RWPE2 (cell line): ENCODE results near the gene ANO7.

Source experiments
- ATAC-seq: fragments of 200-7000 bp; cut with Tn5 transposase; 3 replicates; pipeline ENCODE4 v1.9.1; 2021; ENCODE audit warnings: low read depth
- DNase-seq: peaks from one replicate; pipeline ENCODE4 v3.0.0-alpha.2; 2020; ENCODE audit warnings: low spot score
- H3K27ac ChIP-seq: fragments of 450-650 bp; 2 replicates; pipeline ENCODE4 v1.5.1; 2017; ENCODE audit warnings: mild to moderate bottlenecking; ENCODE audit not compliant: poor library complexity, severe bottlenecking
- H3K27me3 ChIP-seq: fragments of 250-450 bp; sonication (Bioruptor Pico); 2 replicates; pipeline ENCODE4 v1.5.1; 2021; ENCODE audit warnings: mild to moderate bottlenecking, moderate library complexity; ENCODE audit not compliant: insufficient read depth, poor library complexity, severe bottlenecking
- H3K36me3 ChIP-seq: fragments of 250-450 bp; sonication (Bioruptor Pico); 2 replicates; pipeline ENCODE4 v1.5.1; 2020; ENCODE audit warnings: low read depth, mild to moderate bottlenecking, moderate library complexity
- H3K4me1 ChIP-seq: fragments of 250-450 bp; sonication (Bioruptor Pico); 2 replicates; pipeline ENCODE4 v1.5.1; 2021; ENCODE audit warnings: mild to moderate bottlenecking, moderate library complexity; ENCODE audit not compliant: insufficient read depth, poor library complexity, severe bottlenecking
- H3K4me3 ChIP-seq: fragments of 250-450 bp; sonication (Bioruptor Pico); 2 replicates; pipeline ENCODE4 v1.5.1; 2021; ENCODE audit warnings: mild to moderate bottlenecking, moderate library complexity; ENCODE audit not compliant: severe bottlenecking
- H3K9me3 ChIP-seq: fragments of 250-450 bp; sonication (Bioruptor Pico); 2 replicates; pipeline ENCODE4 v1.5.1; 2021; ENCODE audit warnings: mild to moderate bottlenecking, moderate library complexity; ENCODE audit not compliant: severe bottlenecking
- TF ChIP-seq, protein P1 (sequence below): fragments of 450-650 bp; IDR thresholded peaks from one replicate; pipeline ENCODE4 v1.5.1; 2017; ENCODE audit warnings: mild to moderate bottlenecking, moderate library complexity; ENCODE audit not compliant: poor library complexity, severe bottlenecking

The ANO7 gene

DNA sequence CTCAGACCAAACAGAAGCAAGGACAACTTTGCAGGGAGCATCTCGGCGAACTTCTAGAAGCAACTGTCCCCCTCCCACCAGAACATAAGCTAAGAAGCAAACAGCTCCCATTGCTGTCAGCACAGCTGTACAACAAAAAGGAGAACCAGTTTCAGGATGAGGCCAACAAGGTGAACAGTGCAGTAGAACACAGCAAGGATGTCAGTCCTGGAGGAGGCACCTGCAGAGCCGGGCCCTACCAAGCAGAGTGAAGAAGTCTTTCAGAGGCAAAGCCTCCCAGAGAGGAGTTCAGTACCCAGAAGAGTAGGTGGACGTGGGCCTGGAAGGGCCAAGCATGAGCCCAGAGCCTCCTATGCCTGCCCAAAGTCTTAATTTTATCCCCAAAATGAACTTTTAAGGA, 40.2 kb upstream of the ANO7 start:
- Histone ChIP-seq H3K4me3 (peak overlapping the region; percentile 75), H3K9me3 (no peaks in the 10 kb centered on the region), H3K27me3 (no peaks in the 10 kb centered on the region), H3K4me1 (peaks cover 6% of the 10 kb centered on the region), H3K27ac (no peak overlapping the region), H3K36me3 (no peaks in the 10 kb centered on the region)
- ATAC-seq: no peak
- TF ChIP-seq, protein P1, sequence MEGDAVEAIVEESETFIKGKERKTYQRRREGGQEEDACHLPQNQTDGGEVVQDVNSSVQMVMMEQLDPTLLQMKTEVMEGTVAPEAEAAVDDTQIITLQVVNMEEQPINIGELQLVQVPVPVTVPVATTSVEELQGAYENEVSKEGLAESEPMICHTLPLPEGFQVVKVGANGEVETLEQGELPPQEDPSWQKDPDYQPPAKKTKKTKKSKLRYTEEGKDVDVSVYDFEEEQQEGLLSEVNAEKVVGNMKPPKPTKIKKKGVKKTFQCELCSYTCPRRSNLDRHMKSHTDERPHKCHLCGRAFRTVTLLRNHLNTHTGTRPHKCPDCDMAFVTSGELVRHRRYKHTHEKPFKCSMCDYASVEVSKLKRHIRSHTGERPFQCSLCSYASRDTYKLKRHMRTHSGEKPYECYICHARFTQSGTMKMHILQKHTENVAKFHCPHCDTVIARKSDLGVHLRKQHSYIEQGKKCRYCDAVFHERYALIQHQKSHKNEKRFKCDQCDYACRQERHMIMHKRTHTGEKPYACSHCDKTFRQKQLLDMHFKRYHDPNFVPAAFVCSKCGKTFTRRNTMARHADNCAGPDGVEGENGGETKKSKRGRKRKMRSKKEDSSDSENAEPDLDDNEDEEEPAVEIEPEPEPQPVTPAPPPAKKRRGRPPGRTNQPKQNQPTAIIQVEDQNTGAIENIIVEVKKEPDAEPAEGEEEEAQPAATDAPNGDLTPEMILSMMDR: no peak
- no peak for DNase-seq

DNA sequence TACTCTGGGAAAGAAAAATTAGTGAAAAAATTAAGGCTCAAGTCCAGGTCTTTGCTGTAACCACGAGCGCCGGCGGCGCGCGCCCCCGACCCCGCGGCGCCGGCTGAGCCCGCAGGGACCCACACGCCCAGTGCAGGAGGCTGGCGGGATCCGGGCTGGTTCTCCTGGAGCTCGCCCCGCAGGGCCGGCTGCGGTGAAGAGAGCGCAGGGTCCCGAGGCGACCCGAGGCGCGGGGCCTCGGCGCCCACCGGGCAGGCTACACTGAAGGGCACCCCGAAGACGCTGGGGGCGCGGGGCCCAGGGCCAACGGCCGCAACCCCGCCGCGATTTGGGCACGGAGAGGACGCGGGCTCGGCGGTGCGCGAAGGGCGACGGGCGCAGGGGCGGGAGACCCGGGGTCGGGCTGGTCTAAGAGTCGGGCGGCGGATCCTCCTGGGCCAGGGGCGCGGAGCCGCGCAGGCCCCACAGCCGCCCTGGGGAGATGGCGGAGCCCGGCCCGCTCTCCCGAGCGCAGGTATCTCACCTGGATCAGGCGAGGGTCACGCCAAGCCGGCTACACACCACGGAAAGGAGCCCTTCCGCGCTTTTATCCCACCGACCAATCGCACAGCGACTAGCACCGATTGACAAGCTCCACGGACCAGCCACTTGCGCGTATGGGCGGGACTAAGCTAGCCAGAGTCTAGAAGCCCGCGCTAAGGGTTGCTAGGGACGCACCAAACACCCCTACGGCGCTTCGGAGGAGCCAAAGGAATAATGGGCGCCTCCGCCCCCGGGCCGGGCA, 39.4 kb upstream of the ANO7 start, which contains the start of gene PASK:
TSS of gene PASK (minus strand) at position 582 of the 784 bp plus-strand sequence. CDS start 6,440 bp downstream, outside the sequence.
- Histone ChIP-seq H3K4me3 (peak within 1 kb of the TSS; percentile 75), H3K36me3 (no peaks in the 10 kb centered on the region), H3K4me1 (peaks cover 6% of the 10 kb centered on the region), H3K27ac (peak within 1 kb of the TSS; percentile 34), H3K27me3 (no peaks in the 10 kb centered on the region), H3K9me3 (no peaks in the 10 kb centered on the region)
- peak; percentile 89 for ATAC-seq
- DNase-seq: peak; percentile 98
- TF ChIP-seq, protein P1: peak; percentile 1

DNA sequence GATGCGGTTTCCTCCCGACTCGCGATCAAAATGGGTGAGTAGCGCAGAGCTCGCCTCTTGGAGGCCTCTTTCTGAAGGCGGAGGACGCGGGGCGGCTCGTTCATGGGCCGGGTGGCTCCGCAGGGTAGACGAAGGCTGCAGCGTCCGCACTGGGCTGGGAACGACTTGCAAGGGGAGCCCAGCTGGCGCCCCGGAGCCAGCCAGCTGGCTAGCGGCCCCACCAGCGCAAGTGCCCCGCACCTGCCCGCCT, 38.9 kb upstream of the ANO7 start:
- DNase-seq (no peak), ATAC-seq (peak; percentile 8; the same call in 2 of the 3 replicates)
- peak overlapping the region; percentile 12 for H3K27ac ChIP-seq
- peak overlapping the region; percentile 75 for H3K4me3 ChIP-seq
- no peaks in the 10 kb centered on the region; the same call in 1 of the 2 replicates for H3K36me3 ChIP-seq
- peaks cover 6% of the 10 kb centered on the region for H3K4me1 ChIP-seq
- TF ChIP-seq, protein P1: no peak
- H3K9me3 ChIP-seq: no peaks in the 10 kb centered on the region
- H3K27me3 ChIP-seq: no peaks in the 10 kb centered on the region

DNA sequence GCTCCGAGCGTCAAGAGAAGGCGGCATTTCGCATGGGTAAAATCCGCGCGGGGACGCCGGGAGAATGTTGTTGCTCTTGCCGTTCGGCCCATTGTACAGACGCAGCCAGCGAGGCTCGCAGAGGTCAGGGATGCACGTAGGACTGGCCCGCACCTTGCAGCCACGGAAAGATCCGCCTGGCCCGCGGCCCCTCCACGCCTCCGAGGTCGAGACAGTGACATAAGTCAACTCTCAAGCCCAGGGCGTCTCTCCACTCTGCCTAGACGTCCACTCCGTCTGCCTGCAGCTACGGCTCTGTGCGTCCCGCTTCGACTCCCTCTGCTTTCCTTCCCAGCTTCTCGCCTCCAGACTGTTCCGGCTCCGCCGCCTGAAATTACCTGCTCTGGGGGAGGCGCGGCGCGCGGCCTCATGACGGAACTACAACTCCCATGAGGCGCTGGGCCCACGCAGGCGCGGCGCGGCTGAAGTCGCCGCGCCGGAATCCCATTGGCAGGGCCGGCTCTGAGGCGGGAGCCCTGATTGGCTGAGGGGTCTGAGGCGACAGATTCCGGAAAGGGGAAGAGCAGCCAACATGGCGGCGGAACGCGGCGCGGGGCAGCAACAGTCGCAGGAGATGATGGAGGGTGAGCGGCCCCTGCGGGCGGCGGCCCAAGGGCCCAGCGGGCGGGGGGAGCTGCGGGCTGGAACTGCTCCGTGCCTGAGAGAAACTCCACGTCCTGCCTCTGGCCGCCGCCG, 38.4 kb upstream of the ANO7 start, which contains the start of gene PPP1R7:
TSS of gene PPP1R7 (plus strand) at position 543 of the 735 bp plus-strand sequence. CDS start at position 572, 29 bp downstream.
- H3K4me1 ChIP-seq: peaks cover 6% of the 10 kb centered on the region
- peak; percentile 83 for ATAC-seq
- H3K36me3 ChIP-seq: peaks cover 2% of the 10 kb centered on the region; the same call in 1 of the 2 replicates
- H3K27me3 ChIP-seq: no peaks in the 10 kb centered on the region
- peak within 1 kb of the TSS; percentile 75 for H3K4me3 ChIP-seq
- peak; percentile 94 for DNase-seq
- peak within 1 kb of the TSS; percentile 34 for H3K27ac ChIP-seq
- TF ChIP-seq, protein P1: no peak
- no peaks in the 10 kb centered on the region for H3K9me3 ChIP-seq
